Activated naive CD4-positive, alpha-beta T cell treated with anti-CD3 and anti-CD28 coated beads for 36 hours (primary cell): ENCODE measurements around the gene PDIK1L. TPM values are rescaled to one million over a fixed set of nuclear protein-coding genes. Genes with fewer than 3 reads are reported as not detected.

ENCODE experiments used
- CTCF ChIA-PET: fragments of 350-600 bp; sonication (Branson Sonifier 250); formaldehyde crosslinking; loops from one replicate; lab custom pipeline; 2021; ENCODE audit warnings: antibody characterized with exemption; lab: Charles Lee
- DNase-seq: peaks from one replicate; pipeline ENCODE4 v3.0.0-alpha.2; 2020
- H3K27ac Mint-ChIP-seq: one replicate; pipeline ENCODE4 v1.8.0; 2021; ENCODE audit warnings: mild to moderate bottlenecking, mixed read lengths
- H3K27me3 Mint-ChIP-seq: one replicate; pipeline ENCODE4 v1.8.0; 2021; ENCODE audit warnings: low read depth, mixed read lengths
- H3K36me3 Mint-ChIP-seq: one replicate; pipeline ENCODE4 v1.8.0; 2021; ENCODE audit warnings: low read depth, mixed read lengths
- H3K4me1 Mint-ChIP-seq: one replicate; pipeline ENCODE4 v1.8.0; 2021; ENCODE audit warnings: low read depth, mixed read lengths
- H3K4me3 Mint-ChIP-seq: one replicate; pipeline ENCODE4 v1.8.0; 2021; ENCODE audit warnings: mild to moderate bottlenecking, moderate library complexity, mixed read lengths
- H3K9me3 Mint-ChIP-seq: one replicate; pipeline ENCODE4 v1.8.0; 2021; ENCODE audit warnings: mixed read lengths
- intact Hi-C: fragments of 100-400 bp; cut with micrococcal nuclease; formaldehyde crosslinking; loops from one replicate; pipeline ENCODE4 v1.15.1; 2023
- total RNA-seq, 2 experiments: library from RNA; stranded (reverse); gene quantifications; one replicate each; pipeline ENCODE4 v1.2.3, GENCODE V29; 2021

Gene PDIK1L
- total RNA-seq, 2 experiments from 2014 or later = 20.5 to 21.4 TPM

- Mint-ChIP-seq H3K27me3 (no peaks in the 10 kb centered on the region), H3K36me3 (no peaks in the 10 kb centered on the region), H3K9me3 (no peaks in the 10 kb centered on the region), H3K4me3 (no peak overlapping the region), H3K4me1 (peaks cover 2% of the 10 kb centered on the region), H3K27ac (no peak overlapping the region)
- intact Hi-C loops = loop anchor here (1.0 to 2.0 kb wide), 4 partner anchors 18 to 110 kb away; no protein-coding TSS in a partner anchor
- CTCF ChIA-PET = interaction anchor here (0.7 to 6.5 kb wide), 27 partner anchors 8 to 272 kb away, joined by 3 to 143 read pairs (median 7); partner anchors contain the start of genes CEP85, FAM110D, SH3BGRL3 and ZNF593OS
- DNase-seq = peak; percentile 88
Measured at GRCh38 chr1:26145041-26145959, 33.7 kb downstream of the PDIK1L start.

GRCh38 chr1:26145960-26146294, 34.3 kb downstream of the PDIK1L start:
- Mint-ChIP-seq H3K9me3 (no peaks in the 10 kb centered on the region), H3K27me3 (no peaks in the 10 kb centered on the region), H3K36me3 (no peaks in the 10 kb centered on the region), H3K4me3 (no peak overlapping the region), H3K4me1 (peaks cover 2% of the 10 kb centered on the region), H3K27ac (no peak overlapping the region)
- CTCF ChIA-PET = interaction anchor here (1.1 to 6.5 kb wide), 17 partner anchors 8 to 271 kb away, joined by 4 to 143 read pairs (median 9); partner anchors contain the start of genes CEP85 and FAM110D
- intact Hi-C loops = loop anchor here (1.0 to 2.0 kb wide), 4 partner anchors 19 to 111 kb away; no protein-coding TSS in a partner anchor
- no peak for DNase-seq

- CTCF ChIA-PET = no interaction called here
- DNase-seq = no peak
- Mint-ChIP-seq H3K9me3 (no peaks in the 10 kb centered on the region), H3K27me3 (no peaks in the 10 kb centered on the region), H3K4me3 (no peak overlapping the region), H3K36me3 (no peaks in the 10 kb centered on the region), H3K4me1 (peaks cover 2% of the 10 kb centered on the region), H3K27ac (no peak overlapping the region)
- intact Hi-C loops = no loop called here
Measured at GRCh38 chr1:26148887-26149286, 37.3 kb downstream of the PDIK1L start.

GRCh38 chr1:26153966-26154532, 42.4 kb downstream of the PDIK1L start:
- intact Hi-C loops = no loop called here
- H3K4me1 Mint-ChIP-seq = peaks cover 3% of the 10 kb centered on the region
- H3K27me3 Mint-ChIP-seq = peaks cover 4% of the 10 kb centered on the region
- no peaks in the 10 kb centered on the region for H3K9me3 Mint-ChIP-seq
- no peak overlapping the region for H3K4me3 Mint-ChIP-seq
- no peak for DNase-seq
- CTCF ChIA-PET = interaction anchor here (0.6 to 1.7 kb wide), 4 partner anchors 10 to 706 kb away, joined by 3 to 9 read pairs (median 3); no protein-coding TSS in a partner anchor
- H3K36me3 Mint-ChIP-seq = no peaks in the 10 kb centered on the region
- H3K27ac Mint-ChIP-seq = no peak overlapping the region

- H3K4me1 Mint-ChIP-seq = peaks cover 3% of the 10 kb centered on the region
- CTCF ChIA-PET = interaction anchor here (0.6 to 4.3 kb wide), 6 partner anchors 9 to 706 kb away, joined by 3 to 21 read pairs (median 4); partner anchors contain the start of gene CEP85
- peaks cover 7% of the 10 kb centered on the region for H3K27me3 Mint-ChIP-seq
- no peak for DNase-seq
- H3K36me3 Mint-ChIP-seq = no peaks in the 10 kb centered on the region
- no peak overlapping the region for H3K27ac Mint-ChIP-seq
- intact Hi-C loops = no loop called here
- H3K4me3 Mint-ChIP-seq = no peak overlapping the region
- H3K9me3 Mint-ChIP-seq = no peaks in the 10 kb centered on the region
Measured at GRCh38 chr1:26154750-26155149, 43.1 kb downstream of the PDIK1L start.

GRCh38 chr1:26155370-26156284, 44.0 kb downstream of the PDIK1L start:
- no peaks in the 10 kb centered on the region for H3K9me3 Mint-ChIP-seq
- intact Hi-C loops = no loop called here
- H3K27me3 Mint-ChIP-seq = peaks cover 8% of the 10 kb centered on the region
- peaks cover 3% of the 10 kb centered on the region for H3K4me1 Mint-ChIP-seq
- no peak overlapping the region for H3K4me3 Mint-ChIP-seq
- H3K36me3 Mint-ChIP-seq = no peaks in the 10 kb centered on the region
- H3K27ac Mint-ChIP-seq = no peak overlapping the region
- DNase-seq = no peak
- CTCF ChIA-PET = interaction anchor here (1.0 to 4.3 kb wide), 4 partner anchors 10 to 241 kb away, joined by 3 to 21 read pairs (median 4); partner anchors contain the start of gene CEP85

- peaks cover 3% of the 10 kb centered on the region for H3K4me1 Mint-ChIP-seq
- H3K27me3 Mint-ChIP-seq = peaks cover 14% of the 10 kb centered on the region
- intact Hi-C loops = no loop called here
- no peak for DNase-seq
- H3K4me3 Mint-ChIP-seq = no peak overlapping the region
- CTCF ChIA-PET = interaction anchor here (1.0 to 4.3 kb wide), 4 partner anchors 11 to 240 kb away, joined by 3 to 21 read pairs (median 4); partner anchors contain the start of gene CEP85
- no peaks in the 10 kb centered on the region for H3K9me3 Mint-ChIP-seq
- H3K36me3 Mint-ChIP-seq = no peaks in the 10 kb centered on the region
- H3K27ac Mint-ChIP-seq = no peak overlapping the region
Measured at GRCh38 chr1:26156285-26157038, 44.8 kb downstream of the PDIK1L start.

- CTCF ChIA-PET = interaction anchor here (0.6 to 4.3 kb wide), 3 partner anchors 13 to 275 kb away, joined by 3 to 21 read pairs (median 4); no protein-coding TSS in a partner anchor
- intact Hi-C loops = no loop called here
- no peaks in the 10 kb centered on the region for H3K9me3 Mint-ChIP-seq
- H3K4me1 Mint-ChIP-seq = peaks cover 7% of the 10 kb centered on the region
- H3K4me3 Mint-ChIP-seq = no peak overlapping the region
- no peak overlapping the region for H3K27ac Mint-ChIP-seq
- no peak for DNase-seq
- H3K36me3 Mint-ChIP-seq = no peaks in the 10 kb centered on the region
- peaks cover 21% of the 10 kb centered on the region for H3K27me3 Mint-ChIP-seq
Measured at GRCh38 chr1:26158271-26158907, 46.8 kb downstream of the PDIK1L start.

GRCh38 chr1:26158908-26159742, 47.5 kb downstream of the PDIK1L start, which contains the start of gene FAM110D:
TSS of gene FAM110D (plus strand) at chr1:26159079. CDS start at chr1:26161292, 2,213 bp downstream.
- CTCF ChIA-PET = interaction anchor here (0.6 to 4.3 kb wide), 2 partner anchors 13 to 275 kb away, joined by 3 to 21 read pairs; no protein-coding TSS in a partner anchor
- Mint-ChIP-seq H3K27me3 (peaks cover 27% of the 10 kb centered on the region), H3K9me3 (no peaks in the 10 kb centered on the region), H3K27ac (no peak within 1 kb of the TSS), H3K36me3 (no peaks in the 10 kb centered on the region), H3K4me3 (no peak within 1 kb of the TSS), H3K4me1 (peaks cover 11% of the 10 kb centered on the region)
- intact Hi-C loops = no loop called here
- DNase-seq = no peak

GRCh38 chr1:26159743-26160039, 48.1 kb downstream of the PDIK1L start:
- H3K27ac Mint-ChIP-seq = no peak overlapping the region
- DNase-seq = no peak
- no peak overlapping the region for H3K4me3 Mint-ChIP-seq
- H3K27me3 Mint-ChIP-seq = peaks cover 29% of the 10 kb centered on the region
- CTCF ChIA-PET = no interaction called here
- no peaks in the 10 kb centered on the region for H3K36me3 Mint-ChIP-seq
- H3K9me3 Mint-ChIP-seq = no peaks in the 10 kb centered on the region
- intact Hi-C loops = no loop called here
- H3K4me1 Mint-ChIP-seq = peaks cover 14% of the 10 kb centered on the region
